Stimulated activated CD8-positive, alpha-beta memory T cell treated with anti-CD3 and anti-CD28 coated beads, Interleukin-7, amount 100 ng/mL, for 48 hours (primary cell): ENCODE results near the gene POGLUT3.

Experiments used
- DNase-seq, 2 donors: peaks; one replicate each; pipeline ENCODE4 v3.0.0-alpha.2; 2020; ENCODE audit warnings: low read depth in 1 of 2; ENCODE audit errors: extremely low read depth in 1 of 2

Gene POGLUT3, protein sequence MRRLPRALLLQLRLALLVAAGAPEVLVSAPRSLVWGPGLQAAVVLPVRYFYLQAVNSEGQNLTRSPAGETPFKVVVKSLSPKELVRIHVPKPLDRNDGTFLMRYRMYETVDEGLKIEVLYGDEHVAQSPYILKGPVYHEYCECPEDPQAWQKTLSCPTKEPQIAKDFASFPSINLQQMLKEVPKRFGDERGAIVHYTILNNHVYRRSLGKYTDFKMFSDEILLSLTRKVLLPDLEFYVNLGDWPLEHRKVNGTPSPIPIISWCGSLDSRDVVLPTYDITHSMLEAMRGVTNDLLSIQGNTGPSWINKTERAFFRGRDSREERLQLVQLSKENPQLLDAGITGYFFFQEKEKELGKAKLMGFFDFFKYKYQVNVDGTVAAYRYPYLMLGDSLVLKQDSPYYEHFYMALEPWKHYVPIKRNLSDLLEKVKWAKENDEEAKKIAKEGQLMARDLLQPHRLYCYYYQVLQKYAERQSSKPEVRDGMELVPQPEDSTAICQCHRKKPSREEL

GRCh38 chr11:108498046-108498815 is at the start of gene POGLUT3:
Gene POGLUT3, minus strand, starts transcription at chr11:108498384. Its CDS starts 18 bp downstream, at chr11:108498366.
- DNase-seq = peak in 1 of 2 donors; percentile 6

DNA sequence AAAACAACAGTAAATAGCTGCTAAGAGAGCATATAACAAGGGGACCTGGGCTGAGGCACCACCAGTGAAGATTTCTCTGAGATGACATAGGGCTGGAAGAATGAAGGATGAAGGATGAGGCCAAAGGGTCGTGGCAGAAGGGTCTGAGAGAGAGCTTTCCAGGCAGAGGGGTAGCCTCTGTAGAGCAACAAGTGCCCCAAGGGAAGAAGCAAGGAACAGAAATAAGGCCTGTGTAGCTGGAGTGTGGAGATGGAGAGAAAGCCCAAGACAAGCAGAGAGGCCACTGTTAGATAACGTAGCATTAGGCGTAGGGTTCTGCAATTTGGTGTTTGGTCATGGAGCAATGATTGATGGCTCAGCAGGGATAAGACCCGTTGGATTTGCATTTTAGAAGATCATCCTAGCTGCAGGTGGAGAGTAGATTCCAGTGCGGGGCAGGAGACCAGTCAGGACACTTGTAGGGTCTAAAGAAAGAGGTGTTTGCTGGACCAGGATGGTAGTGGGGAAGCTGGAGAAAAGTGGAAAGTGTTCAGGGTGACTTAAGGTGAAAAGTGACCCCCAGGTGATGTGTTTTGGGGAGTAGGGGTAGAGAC is 47.8 kb upstream of the POGLUT3 start:
- no peak for DNase-seq

DNA sequence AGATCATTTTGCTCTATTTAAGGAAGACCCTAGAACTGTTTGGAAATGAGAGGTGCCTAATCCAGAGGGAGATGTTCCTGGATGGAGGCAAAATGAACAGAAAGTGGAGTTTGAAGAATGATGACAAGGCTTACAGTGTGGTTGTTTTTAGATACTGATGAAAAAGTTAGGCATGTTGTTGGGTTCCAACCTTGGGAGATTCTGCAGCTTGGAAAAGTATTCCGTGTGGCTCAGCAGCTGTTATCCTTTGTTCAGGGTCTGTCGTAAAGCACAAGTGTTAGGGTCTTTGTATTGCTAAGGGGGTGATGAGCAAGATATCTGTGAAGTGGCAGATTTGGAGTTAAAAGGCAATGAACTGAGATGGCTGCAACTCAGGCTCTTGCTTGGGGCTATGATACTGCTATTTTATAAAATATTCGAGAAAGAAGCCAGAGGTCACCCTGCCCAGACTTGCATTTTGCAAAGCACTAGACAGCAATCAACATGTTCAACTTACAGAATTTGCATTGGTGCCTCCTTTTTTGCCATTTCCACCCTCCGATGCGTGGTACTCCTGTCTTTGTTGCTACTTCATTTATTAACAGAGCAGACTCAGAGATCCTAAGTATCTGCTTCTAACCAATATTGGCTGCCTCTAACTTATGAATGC is 45.3 kb upstream of the POGLUT3 start:
- DNase-seq = no peak

GRCh38 chr11:108541531-108541930 is 43.3 kb upstream of the POGLUT3 start:
- DNase-seq = no peak

- no peak for DNase-seq
Measured at GRCh38 chr11:108538502-108538901, 40.3 kb upstream of the POGLUT3 start.

DNA sequence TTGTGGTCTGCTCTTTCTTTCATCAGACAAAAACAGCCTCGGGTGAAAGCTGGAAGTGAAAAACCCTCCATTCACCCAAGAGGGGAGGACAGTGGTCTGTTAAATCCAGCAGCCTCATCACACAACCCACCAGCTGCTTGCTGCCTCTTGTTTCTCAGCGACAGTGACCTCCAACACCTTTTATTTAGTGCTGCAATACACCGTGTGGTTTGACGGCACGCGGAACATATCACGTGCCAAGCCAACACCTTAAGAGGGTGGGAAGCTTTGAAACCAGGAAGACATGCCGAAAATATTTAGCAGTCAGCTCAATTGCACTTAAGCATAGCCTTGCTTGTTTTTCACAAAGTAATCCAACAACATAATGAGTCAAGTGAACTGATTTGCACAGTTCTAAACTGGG is 39.8 kb upstream of the POGLUT3 start:
- DNase-seq = no peak

DNA sequence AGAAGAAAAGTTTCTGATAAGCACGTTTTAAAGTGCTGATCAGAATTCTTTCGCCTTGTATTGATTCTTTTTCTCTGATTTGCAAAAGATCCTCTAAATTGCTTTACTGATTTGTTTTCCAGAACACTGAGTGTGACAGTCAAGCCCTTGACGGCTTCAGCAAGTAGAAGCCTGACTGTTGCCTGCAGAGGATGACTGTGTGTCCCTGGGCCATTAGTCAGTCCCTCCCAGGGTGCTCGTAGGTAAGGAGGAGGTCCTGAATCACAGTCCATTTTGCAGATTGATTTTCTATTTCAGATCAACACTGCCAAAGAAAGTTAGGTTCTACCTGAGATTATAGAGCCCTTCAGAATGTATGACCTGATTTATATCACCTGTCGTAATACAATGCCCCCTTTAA is 38.6 kb upstream of the POGLUT3 start:
- no peak for DNase-seq

GRCh38 chr11:108535384-108535955 is 37.3 kb upstream of the POGLUT3 start:
- no peak for DNase-seq

- DNase-seq = no peak
Measured at GRCh38 chr11:108534274-108534882, 36.2 kb upstream of the POGLUT3 start.

DNA sequence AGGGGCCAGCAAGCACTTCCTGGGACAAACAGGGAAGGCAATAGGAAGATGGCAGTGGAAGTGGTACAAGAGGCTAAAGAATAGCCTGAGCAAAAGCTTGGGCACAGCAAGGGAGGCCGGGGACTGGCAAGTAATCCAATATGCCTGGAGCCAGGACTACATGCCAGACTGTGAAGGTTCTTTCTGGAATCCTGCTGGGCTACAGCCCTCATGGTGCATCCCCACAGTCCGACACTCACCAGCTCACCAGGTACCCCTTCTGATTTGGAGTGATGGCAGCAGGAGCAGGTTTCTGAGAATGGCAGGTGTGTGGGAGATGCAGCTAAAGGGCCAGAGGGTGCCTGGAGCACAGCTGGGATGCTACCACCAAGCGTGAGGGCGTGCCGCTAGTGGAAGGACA is 32.2 kb upstream of the POGLUT3 start:
- no peak for DNase-seq

DNA sequence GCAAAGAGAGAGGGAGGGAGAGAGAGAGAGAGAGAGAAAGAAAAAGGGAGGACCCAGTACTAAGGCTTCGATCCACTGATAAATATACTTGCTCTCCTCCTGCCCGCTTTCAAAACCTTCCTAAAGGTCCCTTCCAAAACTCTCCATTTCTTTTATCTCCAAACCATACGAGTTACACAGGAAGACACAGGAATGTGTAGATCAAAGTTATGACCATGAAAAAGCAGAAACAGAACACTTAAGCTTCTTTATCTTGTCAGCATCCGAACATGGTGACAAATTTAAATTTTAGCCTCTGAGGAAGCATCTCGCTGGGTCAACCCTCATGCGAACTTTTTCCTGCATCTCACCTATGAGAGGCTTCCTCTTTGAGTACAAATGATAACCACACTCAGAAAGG is 29.2 kb upstream of the POGLUT3 start:
- DNase-seq = no peak

DNA sequence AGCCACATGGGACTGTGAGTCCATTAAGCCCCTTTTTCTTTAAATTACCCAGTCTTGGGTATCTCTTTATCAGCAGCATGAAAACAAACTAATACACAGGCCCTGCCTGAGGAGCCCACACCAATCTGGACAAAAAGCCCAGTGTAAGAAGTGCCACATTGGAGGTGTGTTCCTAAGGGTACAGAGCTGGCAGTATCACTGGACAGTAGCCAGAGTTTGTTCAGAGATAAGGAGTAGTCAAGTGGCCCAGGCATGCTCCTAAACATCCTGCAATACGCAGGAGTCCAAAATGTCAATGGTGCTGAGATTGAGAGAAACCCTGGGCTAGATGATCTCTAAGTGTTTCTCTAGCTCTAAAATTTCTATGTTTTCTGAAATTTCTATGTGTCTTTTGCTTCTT is 27.0 kb upstream of the POGLUT3 start:
- DNase-seq = no peak

- no peak for DNase-seq
Measured at GRCh38 chr11:108524422-108524821, 26.2 kb upstream of the POGLUT3 start.

GRCh38 chr11:108522318-108522717 is 24.1 kb upstream of the POGLUT3 start:
- no peak for DNase-seq

DNA sequence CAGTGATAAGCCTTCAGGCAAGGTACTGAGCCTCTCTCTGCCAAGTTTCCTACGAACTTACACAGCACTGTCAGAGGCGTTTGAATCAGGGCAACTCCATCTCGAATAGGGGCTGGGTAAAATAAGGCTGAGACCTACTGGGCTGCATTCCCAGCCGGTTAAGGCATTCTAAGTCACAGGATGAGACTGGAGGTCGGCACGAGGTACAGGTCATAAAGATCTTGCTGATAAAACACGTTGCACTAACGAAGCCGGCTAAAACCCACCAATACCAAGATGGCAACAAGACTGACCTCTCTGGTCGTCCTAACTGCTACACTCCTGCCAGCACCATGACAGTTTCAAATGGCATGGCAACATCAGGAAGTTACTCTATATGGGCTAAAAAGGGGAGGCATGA is 20.4 kb upstream of the POGLUT3 start:
- no peak for DNase-seq

DNA sequence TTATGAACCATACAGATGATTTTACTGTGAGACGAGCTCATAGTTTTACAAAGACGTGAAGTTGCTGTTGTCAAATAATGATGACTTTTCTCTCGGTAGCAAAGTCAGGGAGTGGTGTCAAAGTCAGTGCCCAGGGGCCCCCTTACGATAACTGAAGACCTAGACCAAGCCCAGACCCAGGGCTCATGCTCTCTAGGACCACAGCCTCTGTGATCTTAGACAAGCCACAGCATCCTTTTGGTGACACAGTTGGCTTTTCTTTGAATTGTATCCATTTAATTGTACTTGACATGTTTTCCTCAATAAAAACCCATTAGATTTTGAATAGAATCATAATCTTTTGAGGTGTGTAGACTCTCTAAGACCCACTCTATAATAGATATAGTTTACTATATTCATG is 17.9 kb upstream of the POGLUT3 start:
- no peak for DNase-seq

DNA sequence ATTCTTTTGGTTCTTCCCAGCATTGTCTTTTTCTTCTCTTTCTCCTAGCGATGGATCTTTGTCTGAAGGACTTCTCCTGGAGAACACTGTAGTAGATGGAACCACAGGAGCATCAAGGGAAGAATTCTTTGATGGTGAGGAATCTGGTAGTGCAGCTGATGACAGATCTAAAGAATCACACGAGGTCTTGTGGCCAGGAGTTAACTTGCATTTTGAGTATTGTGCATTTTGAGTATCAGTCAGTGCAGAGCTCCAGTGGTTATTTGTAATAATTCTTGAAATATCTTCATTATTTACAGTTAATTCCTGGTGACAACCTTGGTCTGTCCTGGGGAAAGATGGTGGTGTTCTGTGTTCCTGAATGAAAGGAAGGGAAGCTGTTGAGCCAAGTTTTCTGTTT is 14.5 kb upstream of the POGLUT3 start:
- DNase-seq = no peak

DNA sequence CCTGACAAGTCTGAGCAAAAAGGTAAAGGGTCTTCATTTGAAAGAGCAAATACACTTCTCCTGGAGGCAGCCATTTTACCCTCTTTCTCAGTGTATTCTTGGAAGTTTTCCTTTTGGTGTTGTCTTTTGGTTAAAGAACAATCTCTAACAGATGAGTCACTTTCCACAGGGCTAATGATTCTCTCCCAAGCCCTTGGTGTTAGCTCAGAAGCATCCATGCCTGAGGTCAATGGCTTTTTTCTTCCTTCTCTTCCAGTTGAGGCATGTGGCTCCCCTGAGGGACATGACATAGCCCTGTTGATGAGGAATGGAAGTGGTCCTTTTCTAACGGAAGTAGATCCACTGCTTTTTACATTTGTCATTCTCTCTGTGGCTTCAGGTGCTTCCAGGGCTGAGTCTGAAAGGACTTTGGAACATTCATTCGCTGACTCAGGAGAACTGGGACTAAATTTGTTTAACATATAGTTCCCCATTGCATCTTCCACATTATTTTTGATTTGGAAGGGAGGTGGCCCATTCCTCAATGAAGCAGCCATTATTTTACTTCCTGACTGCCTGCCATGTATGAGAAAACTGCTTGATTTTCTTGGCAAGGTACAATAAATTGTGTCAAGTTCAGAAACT is 13.8 kb upstream of the POGLUT3 start:
- no peak for DNase-seq

DNA sequence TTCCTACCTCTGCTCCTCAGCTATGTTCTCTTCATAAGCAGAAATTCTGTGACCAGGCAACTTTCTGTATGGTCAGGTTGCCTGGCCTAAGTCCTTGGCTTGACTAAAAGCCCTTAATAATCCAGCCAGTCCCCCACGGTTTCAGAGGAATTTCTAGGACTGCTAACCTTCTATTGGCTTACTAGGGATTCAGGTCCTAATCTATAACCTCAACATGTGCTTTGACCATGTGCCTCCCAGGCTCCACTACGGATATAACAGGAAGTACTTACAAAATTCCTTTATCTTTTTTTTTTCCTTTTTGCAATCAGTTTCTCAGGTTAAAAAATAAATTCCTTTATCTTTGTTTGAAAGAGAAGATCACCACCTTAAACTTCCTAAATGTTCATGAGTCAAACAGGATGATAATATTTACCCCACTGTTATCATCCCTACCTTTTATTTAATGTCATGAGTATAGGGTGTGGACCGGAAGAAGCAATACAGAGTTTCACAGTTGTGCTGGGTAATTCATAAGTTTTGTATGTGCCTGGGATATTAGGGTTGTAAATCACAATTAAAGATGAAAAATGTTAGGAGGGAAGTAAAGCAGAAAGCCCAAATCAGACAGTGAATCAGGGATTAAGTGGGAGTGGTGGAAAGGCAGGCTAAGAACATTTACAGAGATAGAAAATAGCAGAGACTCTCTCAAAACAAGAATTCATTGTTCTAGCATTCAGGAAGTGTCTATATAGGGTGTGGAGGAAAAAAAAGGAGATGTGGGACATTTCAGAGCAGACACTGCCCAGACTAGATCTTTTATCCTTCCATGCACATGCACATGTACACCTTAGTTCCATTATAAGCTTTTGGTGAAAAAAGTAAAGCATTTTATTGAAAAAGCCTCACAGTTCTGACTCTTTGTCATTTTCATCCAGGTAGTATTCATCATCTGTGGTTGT is 10.7 kb upstream of the POGLUT3 start:
- no peak for DNase-seq
